ENCODE results near the gene MUC16.

- TF ChIP-seq CTCF (IDR thresholded peaks at IDR 0.05) (no peak), POLR2A (IDR thresholded peaks at IDR 0.05) (no peak)
Observed at GRCh38 chr19:9046694-9047093, 36.5 kb upstream of the MUC16 start.
